CD4-positive, CD25-positive, alpha-beta regulatory T cell (primary cell): Measurements from ENCODE around the gene TMEM205. TPM values are rescaled to one million over a fixed set of nuclear protein-coding genes. Genes with fewer than 3 reads are reported as not detected.
"Not testable (repeated sequence)": the region's sequence is repeated elsewhere in the genome, so short reads cannot be mapped to it uniquely, and the experiment has no call there.

Experiments
- ATAC-seq, 2 donors: fragments of 150-1000 bp; cut with Tn5 transposase; one replicate each; pipeline ENCODE4 v1.10.0; 2021; ENCODE audit warnings: low read depth in 2 of 2, moderate number of reproducible peaks in 2 of 2, moderate library complexity in 1 of 2
- DNase-seq, 3 donors: peaks; one replicate each; pipeline versions ENCODE4 v3.0.0 to v3.0.0-alpha.2; 2012 to 2022; ENCODE audit warnings: mixed read lengths in 1 of 3
- H3K27ac ChIP-seq: one replicate; pipeline ENCODE4 v1.7.0; 2013; ENCODE audit warnings: mild to moderate bottlenecking, low read length; ENCODE audit not compliant: insufficient read depth, poor library complexity, severe bottlenecking
- H3K27me3 ChIP-seq: one replicate; pipeline ENCODE4 v1.7.0; 2013; ENCODE audit warnings: low read length; ENCODE audit not compliant: control insufficient read depth, insufficient read depth
- H3K36me3 ChIP-seq: one replicate; pipeline ENCODE4 v1.7.0; 2013; ENCODE audit warnings: mild to moderate bottlenecking, low read length, moderate library complexity; ENCODE audit not compliant: control insufficient read depth, insufficient read depth
- H3K4me1 ChIP-seq: 2 replicates; pipeline ENCODE4 v1.7.0; 2013; ENCODE audit warnings: mild to moderate bottlenecking, low read length; ENCODE audit not compliant: insufficient read depth, control insufficient read depth, poor library complexity, severe bottlenecking
- H3K4me3 ChIP-seq: one replicate; pipeline ENCODE4 v1.7.0; 2013; ENCODE audit warnings: low read depth, mild to moderate bottlenecking, low read length, moderate library complexity
- H3K9me3 ChIP-seq, 2 experiments: 1 replicate in 1 of 2; 2 replicates in 1 of 2; pipeline ENCODE4 v1.7.0; 2013; ENCODE audit warnings: low read length in 2 of 2, mild to moderate bottlenecking in 1 of 2, moderate library complexity in 1 of 2; ENCODE audit not compliant: control insufficient read depth in 2 of 2
- H3K27ac Mint-ChIP-seq, 3 donors: one replicate each; pipeline ENCODE4 v1.8.0; 2020 to 2022; ENCODE audit warnings: mild to moderate bottlenecking in 3 of 3, mixed read lengths in 3 of 3, moderate library complexity in 2 of 3
- H3K27me3 Mint-ChIP-seq: one replicate; pipeline ENCODE4 v1.8.0; 2022; ENCODE audit warnings: mild to moderate bottlenecking, mixed read lengths
- H3K36me3 Mint-ChIP-seq: one replicate; pipeline ENCODE4 v1.8.0; 2020; ENCODE audit warnings: mixed read lengths
- H3K4me1 Mint-ChIP-seq, 4 donors: one replicate each; pipeline ENCODE4 v1.8.0; 2020 to 2022; ENCODE audit warnings: mixed read lengths in 4 of 4, mild to moderate bottlenecking in 1 of 4
- H3K4me3 Mint-ChIP-seq, 4 donors: one replicate each; pipeline ENCODE4 v1.8.0; 2020 to 2022; ENCODE audit warnings: mild to moderate bottlenecking in 4 of 4, mixed read lengths in 4 of 4, moderate library complexity in 3 of 4
- H3K9me3 Mint-ChIP-seq, 7 donors: one replicate each; pipeline ENCODE4 v1.8.0; 2020 to 2022; ENCODE audit warnings: mixed read lengths in 7 of 7, mild to moderate bottlenecking in 3 of 7, moderate library complexity in 2 of 7
- polyA plus RNA-seq, 4 donors: library from polyadenylated mRNA; unstranded; fragments of 300-500 nt; fragmentation: Illumina TruSeq; gene quantifications; one replicate each; pipeline ENCODE4 v1.2.3, GENCODE V29; 2021
- total RNA-seq: library from RNA; stranded (reverse); gene quantifications from one replicate; pipeline ENCODE4 v1.2.3, GENCODE V29; 2022

Gene TMEM205
- total and polyA plus RNA-seq, 5 donors from 2014 or later, result 24.0 to 88.3 (median 72.1) TPM

- peak overlapping the region in 2 of 3 donors; percentile 88 to 90 for H3K27ac Mint-ChIP-seq
- DNase-seq, result no peak
- H3K36me3 ChIP-seq, result peaks cover 8% of the 10 kb centered on the region
- peaks cover 11% of the 10 kb centered on the region for H3K4me1 ChIP-seq
- no peak overlapping the region for H3K4me3 ChIP-seq
- H3K9me3 ChIP-seq, result no peaks in the 10 kb centered on the region
- H3K36me3 Mint-ChIP-seq, result peaks cover 11% of the 10 kb centered on the region
- no peak for ATAC-seq
- no peak overlapping the region for H3K27ac ChIP-seq
- H3K27me3 Mint-ChIP-seq, result no peaks in the 10 kb centered on the region
- H3K27me3 ChIP-seq, result no peaks in the 10 kb centered on the region
- peaks cover 0 to 25% (median 15%) of the 10 kb centered on the region in 4 donors for H3K4me1 Mint-ChIP-seq
- H3K4me3 Mint-ChIP-seq, result peak overlapping the region in 1 of 4 donors; percentile 53
- H3K9me3 Mint-ChIP-seq, result no peaks in the 10 kb centered on the region
Observed at GRCh38 chr19:11323601-11324078, 22.4 kb downstream of the TMEM205 start.

- Mint-ChIP-seq H3K27ac (peak overlapping the region in 1 of 3 donors; percentile 63), H3K9me3 (no peaks in the 10 kb centered on the region), H3K27me3 (peaks cover 4% of the 10 kb centered on the region), H3K36me3 (peaks cover 11% of the 10 kb centered on the region), H3K4me3 (no peak overlapping the region), H3K4me1 (peaks cover 0 to 25% (median 15%) of the 10 kb centered on the region in 4 donors)
- ATAC-seq, result no peak
- Histone ChIP-seq H3K4me3 (no peak overlapping the region), H3K27ac (no peak overlapping the region), H3K9me3 (no peaks in the 10 kb centered on the region), H3K36me3 (peaks cover 8% of the 10 kb centered on the region), H3K4me1 (peaks cover 11% of the 10 kb centered on the region), H3K27me3 (no peaks in the 10 kb centered on the region)
- DNase-seq, result no peak
Observed at GRCh38 chr19:11322269-11323024, 23.6 kb downstream of the TMEM205 start.

GRCh38 chr19:11321191-11322126 lies 24.6 kb downstream of the TMEM205 start:
- Histone ChIP-seq H3K36me3 (peaks cover 3% of the 10 kb centered on the region), H3K9me3 (no peaks in the 10 kb centered on the region), H3K4me1 (peaks cover 11% of the 10 kb centered on the region), H3K27me3 (no peaks in the 10 kb centered on the region), H3K27ac (no peak overlapping the region), H3K4me3 (no peak overlapping the region)
- peaks cover 0 to 25% (median 15%) of the 10 kb centered on the region in 4 donors for H3K4me1 Mint-ChIP-seq
- H3K27me3 Mint-ChIP-seq, result peaks cover 4% of the 10 kb centered on the region
- ATAC-seq (no peak), DNase-seq (peak in 1 of 3 donors; percentile 12)
- H3K36me3 Mint-ChIP-seq, result peaks cover 10% of the 10 kb centered on the region
- H3K4me3 Mint-ChIP-seq, result no peak overlapping the region
- peak overlapping the region; percentile 34 to 69 (median 63) for H3K27ac Mint-ChIP-seq
- no peaks in the 10 kb centered on the region for H3K9me3 Mint-ChIP-seq

- Mint-ChIP-seq H3K4me3 (peak overlapping the region in 1 of 4 donors; percentile 43), H3K4me1 (peaks cover 0 to 25% (median 15%) of the 10 kb centered on the region in 4 donors), H3K36me3 (peaks cover 10% of the 10 kb centered on the region)
- DNase-seq, H3K9me3 ChIP-seq, H3K27me3 ChIP-seq, H3K27ac Mint-ChIP-seq, H3K36me3 ChIP-seq, H3K9me3 Mint-ChIP-seq, H3K27me3 Mint-ChIP-seq, H3K4me3 ChIP-seq, ATAC-seq, H3K27ac ChIP-seq: not testable (repeated sequence)
- H3K4me1 ChIP-seq, result peaks cover 11% of the 10 kb centered on the region
Observed at GRCh38 chr19:11320278-11320995, 25.6 kb downstream of the TMEM205 start.

GRCh38 chr19:11306337-11306736 lies 39.7 kb downstream of the TMEM205 start:
- Mint-ChIP-seq H3K4me1 (no peaks in the 10 kb centered on the region), H3K27ac (no peak overlapping the region), H3K4me3 (no peak overlapping the region), H3K36me3 (no peaks in the 10 kb centered on the region), H3K9me3 (no peaks in the 10 kb centered on the region), H3K27me3 (peaks cover 10% of the 10 kb centered on the region)
- Histone ChIP-seq H3K27ac (no peak overlapping the region), H3K36me3 (no peaks in the 10 kb centered on the region), H3K27me3 (no peaks in the 10 kb centered on the region), H3K4me1 (no peaks in the 10 kb centered on the region), H3K4me3 (no peak overlapping the region), H3K9me3 (no peaks in the 10 kb centered on the region)
- no peak for DNase-seq
- ATAC-seq, result no peak

- peaks cover 10% of the 10 kb centered on the region for H3K27me3 Mint-ChIP-seq
- no peaks in the 10 kb centered on the region for H3K27me3 ChIP-seq
- H3K4me3 Mint-ChIP-seq, result no peak overlapping the region
- H3K9me3 ChIP-seq, result no peaks in the 10 kb centered on the region
- H3K4me1 Mint-ChIP-seq, result no peaks in the 10 kb centered on the region
- no peak for DNase-seq
- no peaks in the 10 kb centered on the region for H3K9me3 Mint-ChIP-seq
- H3K36me3 ChIP-seq, result no peaks in the 10 kb centered on the region
- no peak overlapping the region for H3K27ac ChIP-seq
- no peak overlapping the region for H3K27ac Mint-ChIP-seq
- no peak for ATAC-seq
- no peaks in the 10 kb centered on the region for H3K4me1 ChIP-seq
- H3K4me3 ChIP-seq, result no peak overlapping the region
- no peaks in the 10 kb centered on the region for H3K36me3 Mint-ChIP-seq
Observed at GRCh38 chr19:11304936-11305335, 41.1 kb downstream of the TMEM205 start.

GRCh38 chr19:11300811-11301120 lies 45.3 kb downstream of the TMEM205 start:
- H3K4me1 Mint-ChIP-seq, result no peaks in the 10 kb centered on the region
- no peak for ATAC-seq

More at GRCh38 chr19:11300811-11301120, 45.3 kb downstream of the TMEM205 start:
- Histone ChIP-seq H3K36me3 (no peaks in the 10 kb centered on the region), H3K9me3 (no peaks in the 10 kb centered on the region), H3K27ac (no peak overlapping the region), H3K4me1 (no peaks in the 10 kb centered on the region), H3K4me3 (no peak overlapping the region), H3K27me3 (no peaks in the 10 kb centered on the region)
- DNase-seq, result no peak
- no peaks in the 10 kb centered on the region for H3K9me3 Mint-ChIP-seq
- H3K27ac Mint-ChIP-seq, result peak overlapping the region in 1 of 3 donors; percentile 14
- peak overlapping the region in 1 of 4 donors; percentile 23 for H3K4me3 Mint-ChIP-seq
- no peaks in the 10 kb centered on the region for H3K36me3 Mint-ChIP-seq
- H3K27me3 Mint-ChIP-seq, result peaks cover 11% of the 10 kb centered on the region
